Putamen (tissue), 1 donor: Measurements from ENCODE around the gene ERBB4.
A peak's percentile ranks its signal among the peaks of the same experiment; 100 is the strongest.

Source experiments
- DNase-seq: peaks from one replicate; pipeline ENCODE4 v3.0.0-alpha.2; 2016; ENCODE audit warnings: low spot score

Gene ERBB4

DNA sequence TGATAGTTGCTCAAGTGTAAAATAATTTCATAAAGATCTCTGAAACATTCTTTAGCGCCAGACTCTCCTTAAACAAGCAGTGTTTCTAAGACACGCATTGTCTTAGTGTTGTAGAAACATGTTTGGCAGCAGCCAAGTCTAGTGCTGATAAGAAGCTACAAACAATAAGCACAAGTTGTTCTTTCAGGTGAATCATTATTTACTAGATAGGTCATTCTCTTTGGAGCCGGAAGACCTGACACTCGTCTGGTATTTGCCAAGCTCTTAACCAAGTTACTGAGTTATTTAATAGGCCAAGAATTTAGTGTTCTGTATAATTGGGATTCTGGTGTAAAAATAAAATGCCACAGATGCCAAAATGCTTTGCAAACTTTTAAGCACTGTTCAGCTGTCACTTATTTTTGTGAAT is 1130.1 kb downstream of the ERBB4 start:
- DNase-seq: no peak

DNA sequence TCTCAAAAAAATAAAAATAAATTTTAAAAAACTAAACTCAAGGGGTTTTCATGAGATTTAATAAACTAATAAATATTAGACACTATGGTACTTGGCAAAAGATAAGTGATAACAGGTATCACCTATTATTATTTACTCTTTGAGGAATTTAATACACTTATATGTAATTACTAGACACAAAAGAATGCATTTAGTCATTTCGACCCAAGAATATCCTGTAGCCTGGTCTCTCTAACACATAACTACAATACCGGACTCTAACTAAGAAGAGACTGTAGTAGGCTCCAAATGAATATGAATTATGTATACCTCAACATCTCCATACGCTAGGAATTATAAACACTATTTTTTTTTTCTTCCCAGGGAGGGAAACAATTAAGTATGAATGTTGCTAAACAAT is 1131.5 kb downstream of the ERBB4 start:
- DNase-seq: no peak

DNA sequence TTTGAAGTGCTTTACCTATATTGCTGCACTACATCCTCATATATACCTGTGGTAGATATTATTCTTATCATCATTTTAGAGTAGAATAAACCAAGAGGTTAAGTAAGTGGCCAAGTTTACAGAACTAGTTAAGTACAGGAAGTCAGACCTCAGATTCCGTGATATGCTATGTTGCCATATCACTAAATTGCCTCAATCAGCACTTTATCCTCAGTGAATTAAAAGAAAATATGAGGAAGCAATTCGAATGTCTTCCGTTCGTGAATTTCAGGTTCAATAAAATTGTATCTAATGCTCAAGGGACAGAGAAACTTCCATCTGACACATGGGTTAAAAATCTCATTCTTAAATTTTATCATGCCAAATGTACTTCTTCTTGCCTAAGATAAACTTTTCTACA is 1133.6 kb downstream of the ERBB4 start:
- no peak for DNase-seq

DNA sequence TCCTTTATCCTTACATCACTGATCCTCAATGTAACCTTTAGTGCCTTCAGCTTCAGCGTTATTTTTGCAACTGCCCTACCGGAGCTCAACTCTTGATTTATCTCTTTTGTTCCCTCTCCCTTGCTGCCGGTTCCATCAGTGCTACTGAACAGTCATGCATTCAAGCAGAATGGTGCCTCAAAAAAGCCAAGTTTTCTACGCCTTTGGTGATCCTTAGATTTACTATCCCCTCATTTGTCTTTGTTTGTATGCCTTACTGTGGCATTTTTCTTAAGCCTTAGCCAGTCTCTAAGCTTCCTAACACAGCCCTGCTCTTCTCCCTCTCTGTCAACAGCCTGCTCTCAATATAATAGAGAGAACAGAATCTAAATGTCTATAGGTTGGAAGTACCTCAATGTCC is 1134.5 kb downstream of the ERBB4 start:
- DNase-seq: no peak

DNA sequence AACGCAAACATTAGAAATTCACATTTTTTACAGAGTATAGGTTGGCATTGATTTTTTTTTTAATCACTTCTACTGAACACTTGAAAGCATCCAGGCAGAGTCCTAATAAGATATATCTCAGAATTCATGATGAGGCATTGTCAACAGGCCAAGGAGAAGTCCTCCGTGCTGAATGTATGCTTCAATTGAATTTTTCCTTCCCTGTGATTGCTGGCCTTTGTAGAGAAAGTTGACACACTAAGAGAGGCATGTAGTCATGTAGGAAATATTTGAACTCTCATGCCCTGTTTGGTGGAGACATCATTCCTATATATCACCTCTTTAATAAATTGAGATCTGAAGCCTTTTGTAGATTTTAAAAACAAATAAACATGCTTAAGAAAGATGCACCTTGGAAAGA is 1137.3 kb downstream of the ERBB4 start:
- no peak for DNase-seq

DNA sequence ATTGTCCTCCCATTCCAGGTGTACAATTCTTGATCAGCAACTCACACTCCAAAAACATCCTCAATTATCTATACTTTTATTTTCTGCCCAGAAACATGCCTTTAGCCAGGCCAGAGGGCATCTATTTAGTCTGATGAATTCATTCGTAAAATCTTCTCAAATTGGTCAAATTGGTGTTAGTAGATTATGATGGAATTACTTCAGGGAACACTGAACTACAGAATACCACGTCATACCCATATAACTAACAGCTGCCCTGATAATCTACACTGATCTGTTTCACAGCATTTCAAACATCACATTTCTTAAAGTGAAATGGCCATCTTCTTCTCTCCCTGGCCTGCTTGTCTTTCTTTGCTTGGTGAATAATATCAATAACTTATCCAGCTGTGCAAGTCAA is 1140.8 kb downstream of the ERBB4 start:
- DNase-seq: no peak

DNA sequence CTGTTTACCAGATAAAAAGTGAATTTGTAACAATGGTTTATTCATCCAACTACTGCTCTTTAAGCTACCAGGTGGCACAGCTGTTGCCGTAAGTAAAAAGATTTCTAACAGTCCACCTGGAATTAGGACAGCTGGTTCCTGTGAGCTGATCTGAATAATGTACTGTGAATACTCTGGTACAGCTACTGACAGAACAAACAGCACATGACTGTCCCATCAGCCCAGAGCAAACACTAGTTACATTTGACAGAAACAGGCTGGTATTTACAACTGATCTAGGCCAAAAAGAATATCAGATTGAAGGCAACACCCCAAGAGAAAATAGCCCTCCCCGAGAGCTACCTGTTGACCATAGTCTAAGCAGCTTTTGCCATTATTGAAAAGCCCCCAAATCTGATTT is 1141.8 kb downstream of the ERBB4 start:
- DNase-seq: peak; percentile 23

DNA sequence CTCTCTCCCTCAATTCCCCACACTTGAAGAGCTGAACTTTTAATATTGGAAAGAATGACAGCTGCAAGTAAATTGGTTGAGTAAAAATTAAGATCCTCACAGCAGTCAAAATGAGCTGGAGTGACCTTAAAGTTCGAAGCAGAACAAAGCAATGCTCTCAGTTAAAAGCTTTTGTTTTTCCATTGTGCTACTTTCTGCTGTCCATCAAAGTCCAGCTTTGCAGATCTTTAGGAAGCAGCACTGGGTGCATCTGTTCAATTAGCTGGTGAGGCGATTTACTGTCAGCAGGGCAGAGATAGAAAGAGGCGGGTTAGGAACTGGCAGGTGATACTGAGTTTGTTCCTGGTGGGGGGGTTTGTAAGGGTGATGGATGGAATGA is 1147.4 kb downstream of the ERBB4 start:
- DNase-seq: peak; percentile 20

DNA sequence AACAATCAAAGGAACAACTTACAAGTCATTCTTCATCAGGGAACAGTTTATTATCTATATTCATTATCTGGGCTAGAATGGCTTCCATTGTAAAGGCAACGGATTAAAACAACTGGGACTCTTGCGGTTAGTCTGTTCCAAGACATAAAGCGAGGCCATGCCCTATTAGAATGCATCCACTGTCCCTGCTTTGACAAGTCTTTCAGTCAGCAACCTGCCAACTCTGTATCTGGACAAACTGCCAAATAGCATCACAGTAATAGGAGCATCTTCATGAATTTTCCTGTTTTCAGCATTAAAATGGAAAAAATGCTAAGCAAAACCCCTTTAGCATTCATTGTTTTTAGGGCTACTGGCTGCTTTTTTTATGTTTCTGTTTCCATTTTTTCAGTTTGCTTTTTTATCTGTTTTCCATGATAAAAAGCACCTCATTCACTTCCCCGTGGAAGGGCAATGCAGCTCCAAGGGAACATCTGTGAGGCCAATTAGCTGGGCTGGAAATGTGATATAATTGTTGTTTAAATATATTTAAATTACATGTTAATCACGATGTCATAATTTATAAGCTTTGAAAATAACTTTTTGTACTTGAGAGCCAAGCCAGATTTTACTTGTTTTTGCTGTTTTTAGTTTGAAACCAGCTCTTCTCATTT is 1147.9 kb downstream of the ERBB4 start:
- peak; percentile 60 for DNase-seq

DNA sequence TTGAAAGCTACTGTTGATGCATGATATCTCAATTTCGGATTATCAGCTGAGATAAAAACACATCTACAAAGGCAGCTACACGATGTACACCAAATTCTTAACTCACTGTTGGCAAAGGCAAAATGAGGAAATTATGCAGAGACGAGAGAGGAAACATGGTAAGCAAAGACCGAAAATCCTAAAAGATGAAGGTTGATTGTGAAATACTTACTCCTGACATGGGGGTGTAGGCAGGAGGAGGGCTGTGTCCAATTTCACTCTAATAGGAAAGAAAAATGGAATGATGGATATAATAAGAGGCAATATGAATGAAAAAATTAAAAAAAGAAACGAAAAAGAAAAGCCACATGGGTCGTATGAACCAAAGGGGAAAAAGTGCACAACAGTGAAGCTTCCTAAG is 1150.9 kb downstream of the ERBB4 start:
- DNase-seq: no peak

DNA sequence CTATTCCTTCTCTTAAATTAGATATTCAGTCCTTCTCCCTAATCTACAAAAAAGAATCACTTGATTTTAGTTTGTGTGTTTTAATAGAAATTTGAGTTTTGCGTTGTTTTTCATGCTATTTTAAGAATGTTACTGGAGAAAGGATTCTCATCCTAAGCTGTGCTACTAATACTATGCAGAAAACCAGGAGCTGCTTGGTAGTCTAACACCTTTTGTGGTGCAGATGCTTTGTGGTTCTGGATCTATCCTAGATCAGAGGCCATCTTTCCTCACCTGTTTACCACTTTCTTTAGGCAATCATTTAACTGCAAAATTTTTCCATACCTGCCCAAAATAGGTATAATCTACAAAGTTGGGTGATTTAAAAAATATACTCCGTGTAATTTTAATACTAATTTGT is 1158.6 kb downstream of the ERBB4 start:
- DNase-seq: no peak

DNA sequence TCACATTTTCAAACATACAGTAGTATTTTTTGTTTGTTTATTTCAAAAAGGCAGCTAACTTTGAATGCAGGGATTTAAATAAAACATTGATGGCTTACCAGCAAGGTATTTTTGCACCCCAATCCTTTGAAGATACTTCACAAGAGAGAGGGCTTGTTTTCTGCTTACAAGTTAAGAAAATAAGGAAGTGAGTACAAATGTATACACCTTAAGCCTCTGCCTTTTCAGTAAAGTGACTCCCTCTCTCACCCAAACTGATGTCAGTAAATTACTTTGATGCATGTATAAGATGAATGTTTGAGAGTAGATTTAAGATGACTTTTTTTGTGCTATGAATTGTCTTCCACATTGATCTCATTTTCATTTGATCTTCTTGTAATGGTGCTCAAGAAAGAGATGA is 1162.2 kb downstream of the ERBB4 start:
- DNase-seq: no peak

DNA sequence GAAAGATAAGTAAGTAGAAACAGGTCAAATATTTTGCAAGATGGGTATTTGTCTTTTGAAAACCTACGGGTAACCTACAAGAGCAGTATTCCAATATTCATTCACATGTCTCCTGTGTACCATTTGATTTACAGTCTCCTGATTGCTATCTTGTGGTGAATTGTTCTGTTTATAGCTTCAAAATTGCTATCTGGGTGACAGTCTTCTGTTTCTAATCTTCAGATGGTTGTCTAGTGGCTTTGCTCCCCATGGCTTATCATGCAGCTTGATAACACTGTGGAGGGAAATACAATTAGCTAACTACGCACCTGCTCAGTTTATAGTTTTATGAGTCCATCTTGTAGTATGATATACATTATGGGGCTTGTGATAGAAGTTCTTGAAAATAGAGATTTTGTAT is 1165.4 kb downstream of the ERBB4 start:
- no peak for DNase-seq

DNA sequence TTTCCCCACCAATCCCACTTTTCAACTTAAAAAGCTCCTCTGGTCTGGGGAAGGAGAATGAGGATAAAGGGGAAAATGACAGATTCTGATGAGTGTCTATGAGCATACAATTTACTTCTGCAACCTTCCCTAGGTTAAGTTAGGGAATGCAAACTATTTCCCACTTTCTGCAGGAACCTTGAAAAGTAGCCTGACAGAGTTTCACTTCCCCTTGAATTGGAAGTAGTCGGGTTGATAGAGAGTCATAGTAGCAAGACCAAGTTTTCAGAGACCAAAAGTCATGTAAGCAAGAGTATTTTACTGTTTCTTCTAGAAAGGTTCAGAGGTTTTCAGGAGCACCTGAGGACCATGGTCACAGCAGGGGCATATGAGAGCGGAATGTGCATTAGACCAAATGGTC is 1167.1 kb downstream of the ERBB4 start:
- no peak for DNase-seq

DNA sequence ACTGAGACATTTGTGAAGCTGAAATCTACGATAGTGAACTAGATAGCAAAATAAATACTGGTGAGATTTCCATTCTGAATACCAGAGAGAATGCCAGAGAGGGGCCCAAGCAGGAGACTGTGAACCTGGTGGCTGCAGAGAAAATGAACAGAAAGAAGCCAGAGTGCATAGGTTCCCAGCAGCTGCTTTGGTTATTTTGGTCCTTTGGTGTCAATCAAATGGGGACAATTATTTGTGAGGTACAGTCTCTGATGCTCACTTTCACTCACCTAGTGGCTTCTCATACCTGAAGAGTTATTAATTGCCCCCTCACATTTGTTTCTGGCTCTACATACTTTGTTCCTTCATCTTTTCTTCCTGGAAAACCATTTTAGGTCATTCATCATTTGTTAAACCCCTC is 1170.1 kb downstream of the ERBB4 start:
- no peak for DNase-seq

DNA sequence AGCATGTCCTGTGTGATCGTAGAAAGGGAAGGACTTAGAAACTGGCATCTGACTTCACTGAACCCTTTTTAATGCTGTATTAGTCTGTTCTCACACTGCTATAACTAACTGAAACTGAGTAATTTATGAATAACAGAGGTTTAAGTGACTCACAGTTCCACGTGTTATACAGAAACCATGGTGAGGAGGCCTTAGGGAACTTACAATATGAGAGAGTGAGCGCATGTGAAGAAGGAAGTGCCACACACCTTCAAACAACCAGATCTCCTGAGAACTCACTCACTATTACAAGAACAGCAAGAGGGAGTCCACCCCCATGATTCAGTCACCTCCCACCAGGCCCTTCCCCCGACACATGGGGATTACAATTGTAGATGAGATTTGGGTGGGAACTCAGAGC is 1170.9 kb downstream of the ERBB4 start:
- peak; percentile 2 for DNase-seq

DNA sequence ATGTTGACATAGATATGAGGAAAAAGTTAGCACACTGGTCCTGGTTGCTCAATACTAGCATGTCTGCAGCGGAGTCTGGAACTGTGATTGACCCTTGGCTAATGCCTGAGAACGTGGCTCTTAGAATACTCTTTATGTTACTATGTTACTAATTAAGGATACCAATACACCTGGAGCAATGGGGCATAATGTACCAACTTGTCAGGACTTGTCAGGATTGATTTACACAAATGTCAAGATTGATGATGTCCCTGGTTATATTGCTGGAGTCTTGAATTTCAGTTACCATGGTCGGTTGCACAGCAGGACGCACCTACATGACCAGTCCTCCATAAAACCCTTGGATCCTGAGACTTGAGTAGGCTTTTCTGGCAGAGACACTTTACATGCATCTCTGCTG is 1171.3 kb downstream of the ERBB4 start:
- DNase-seq: no peak

DNA sequence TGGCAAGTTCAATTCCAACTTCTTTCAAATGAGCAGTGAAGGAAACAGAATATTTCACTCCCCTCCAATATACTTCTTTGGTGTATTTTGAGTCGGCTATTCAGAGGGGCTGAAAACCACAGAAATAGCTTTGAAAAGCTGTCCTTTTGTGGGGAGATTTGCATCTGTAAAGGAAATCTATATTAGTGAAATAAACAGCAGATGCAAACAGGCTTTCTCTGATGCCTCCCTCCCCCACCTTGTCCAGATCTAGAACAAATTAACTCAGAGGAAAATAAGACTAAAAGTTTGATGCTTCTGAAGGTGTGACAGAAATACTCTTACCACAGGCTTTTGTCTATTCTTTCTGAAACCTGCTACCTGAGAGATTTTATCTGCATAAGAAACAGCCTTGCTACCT is 1173.7 kb downstream of the ERBB4 start:
- DNase-seq: no peak

DNA sequence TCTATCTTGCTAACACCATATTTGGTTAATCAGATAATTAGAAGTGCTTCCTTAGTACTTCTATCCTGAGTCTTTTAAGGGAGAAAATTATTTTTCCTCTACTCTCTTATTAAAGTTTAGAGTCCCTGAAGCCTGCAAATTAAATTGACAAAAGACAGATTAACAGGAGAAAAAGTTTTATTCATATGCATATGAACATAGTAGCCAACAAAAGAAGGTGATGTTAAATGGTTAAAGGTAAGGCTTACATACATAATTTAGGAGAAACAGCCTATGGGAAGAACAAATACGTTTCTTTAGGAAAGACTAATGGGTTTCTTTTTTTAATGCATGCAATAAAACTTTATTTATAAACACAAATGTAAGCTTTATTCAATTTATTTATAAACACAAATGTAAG is 1177.2 kb downstream of the ERBB4 start:
- no peak for DNase-seq

DNA sequence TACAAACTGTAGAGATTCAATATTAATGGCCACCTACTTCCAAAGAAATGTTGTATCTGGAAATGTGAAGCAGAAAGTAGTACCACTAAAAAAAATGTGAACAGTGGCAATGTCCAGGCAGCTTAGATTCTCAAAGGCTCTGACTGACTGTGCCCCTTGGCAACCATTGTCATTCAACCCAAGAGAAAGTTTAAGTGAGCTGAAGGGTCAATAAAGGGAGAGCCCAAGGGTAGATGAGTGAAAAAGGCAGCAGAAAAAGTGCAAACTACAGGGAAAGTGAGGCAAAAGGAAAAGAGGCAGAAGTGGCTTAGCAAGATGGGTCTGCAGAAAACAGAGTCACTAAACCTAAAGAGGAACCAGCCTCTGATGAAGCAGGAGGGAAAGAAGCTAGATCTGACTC is 1179.3 kb downstream of the ERBB4 start:
- DNase-seq: no peak

DNA sequence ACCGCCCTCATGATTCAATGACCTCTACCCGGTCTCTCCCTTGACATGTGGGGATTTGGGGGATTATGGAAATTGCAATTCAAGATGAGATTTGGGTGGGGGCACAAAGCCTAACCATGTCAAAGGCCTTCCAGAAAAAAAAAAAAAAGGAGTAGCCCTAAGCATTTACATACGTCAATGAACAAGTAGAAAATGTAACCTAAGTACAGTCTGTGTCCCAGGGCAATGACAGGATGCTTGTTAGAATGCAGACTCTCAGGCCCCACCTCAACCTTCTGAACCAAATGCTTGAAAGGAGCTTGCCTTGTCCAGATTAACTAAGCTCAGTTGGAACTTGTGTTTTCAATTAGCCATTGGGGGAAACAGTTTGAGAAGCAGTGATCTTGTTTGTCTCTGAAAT is 1180.1 kb downstream of the ERBB4 start:
- no peak for DNase-seq

DNA sequence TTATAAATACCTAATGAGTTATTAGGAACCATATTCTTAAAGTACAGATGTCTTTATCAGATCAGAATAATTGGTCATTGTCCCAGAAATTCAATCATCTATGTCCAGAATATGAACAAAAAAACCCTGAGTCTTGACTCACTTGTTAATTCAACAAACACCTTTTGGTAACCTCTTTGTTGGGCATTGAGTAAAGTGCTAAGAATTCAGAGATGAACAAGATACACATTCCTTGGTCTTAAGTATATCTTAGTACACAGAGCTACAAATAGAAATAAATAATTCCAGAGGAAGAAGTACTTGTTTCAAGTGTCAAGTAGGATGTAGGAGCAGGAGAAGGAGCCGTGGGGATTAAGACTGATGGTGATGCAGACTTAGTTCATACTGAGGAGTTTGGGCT is 1184.1 kb downstream of the ERBB4 start:
- no peak for DNase-seq

DNA sequence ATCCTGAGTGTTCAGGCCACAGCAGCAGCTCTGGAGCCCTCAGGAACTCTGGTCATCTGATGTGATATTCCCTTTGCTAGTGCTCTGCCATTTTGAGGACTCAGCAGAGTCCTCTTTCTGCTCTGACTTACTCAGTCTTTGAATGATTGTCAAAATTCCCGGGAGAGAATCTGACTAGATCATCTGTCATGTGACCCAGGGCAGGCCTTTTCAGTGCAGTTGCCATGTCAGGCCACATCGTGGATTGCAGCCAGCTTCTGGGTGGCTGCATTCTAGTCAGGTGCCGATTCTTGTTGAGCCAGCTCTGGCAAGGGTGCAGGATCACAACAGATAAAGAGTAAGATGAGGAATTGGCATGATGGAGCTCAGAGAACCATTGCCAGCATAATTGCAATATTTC is 1186.6 kb downstream of the ERBB4 start:
- DNase-seq: peak; percentile 64

DNA sequence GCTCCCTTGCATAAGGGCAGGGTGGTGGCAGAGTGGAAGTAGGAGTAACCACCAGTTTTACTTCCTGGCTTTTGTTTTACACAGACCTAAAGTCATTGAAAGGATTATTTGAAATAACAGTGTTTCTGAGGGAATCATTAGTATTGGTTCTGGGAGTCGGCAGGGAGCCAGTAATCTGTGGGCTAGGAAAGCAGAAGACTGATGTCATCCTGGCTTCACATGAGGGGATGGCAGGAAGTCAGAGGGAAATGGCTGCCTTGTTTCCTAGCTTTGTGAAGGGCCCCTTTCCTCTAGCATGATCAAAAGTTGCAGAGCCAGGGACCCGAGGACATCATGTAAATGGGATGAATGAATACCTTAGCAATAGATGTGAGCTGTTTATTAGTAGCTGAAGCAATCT is 1189.6 kb downstream of the ERBB4 start:
- no peak for DNase-seq

DNA sequence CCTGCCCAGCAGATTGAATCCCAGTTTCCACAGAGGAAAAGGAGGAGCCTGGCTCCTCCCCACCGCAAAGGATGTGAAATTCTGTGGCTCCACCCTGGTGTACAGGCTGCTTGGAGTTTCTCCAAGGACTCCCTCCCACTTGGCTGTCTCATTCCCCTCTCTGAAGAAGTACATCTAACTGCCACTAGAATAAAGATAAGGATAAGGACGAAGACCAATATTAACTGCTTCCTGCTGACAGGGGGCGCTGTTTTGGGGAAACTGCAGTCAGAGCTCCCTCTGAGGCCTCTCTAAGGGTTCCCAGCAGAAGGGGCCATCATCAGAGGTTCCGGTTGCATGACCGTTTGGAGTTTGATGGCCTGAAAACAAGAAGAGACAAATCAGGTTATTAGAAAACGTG is 1191.3 kb downstream of the ERBB4 start:
- DNase-seq: no peak
